NB4 (cell line): ENCODE measurements around the gene RAB15.

Source experiments
- DNase-seq: peaks from one replicate; pipeline ENCODE4 v3.0.0; 2010; ENCODE audit warnings: low read depth
- H3K4me3 ChIP-seq: one replicate; pipeline ENCODE4 v1.5.1; 2011; ENCODE audit warnings: mild to moderate bottlenecking, low read depth, low read length, moderate library complexity
- MYC ChIP-seq: IDR thresholded peaks from 2 replicates; pipeline ENCODE4 v1.6.1; 2011; ENCODE audit warnings: low read depth, low read length
- POLR2A ChIP-seq: IDR thresholded peaks from 2 replicates; pipeline ENCODE4 v1.6.1; 2011; ENCODE audit warnings: mild to moderate bottlenecking; ENCODE audit not compliant: insufficient read length; ENCODE audit errors: extremely low read depth
- TF ChIP-seq, protein P1 (sequence below): IDR thresholded peaks from one replicate; pipeline ENCODE4 v1.5.1; 2012; ENCODE audit warnings: low read depth, low read length
- TF ChIP-seq, protein P2 (sequence below): IDR thresholded peaks from 2 replicates; pipeline ENCODE4 v1.6.1; 2011; ENCODE audit warnings: low read depth, low read length

RAB15 gene

DNA sequence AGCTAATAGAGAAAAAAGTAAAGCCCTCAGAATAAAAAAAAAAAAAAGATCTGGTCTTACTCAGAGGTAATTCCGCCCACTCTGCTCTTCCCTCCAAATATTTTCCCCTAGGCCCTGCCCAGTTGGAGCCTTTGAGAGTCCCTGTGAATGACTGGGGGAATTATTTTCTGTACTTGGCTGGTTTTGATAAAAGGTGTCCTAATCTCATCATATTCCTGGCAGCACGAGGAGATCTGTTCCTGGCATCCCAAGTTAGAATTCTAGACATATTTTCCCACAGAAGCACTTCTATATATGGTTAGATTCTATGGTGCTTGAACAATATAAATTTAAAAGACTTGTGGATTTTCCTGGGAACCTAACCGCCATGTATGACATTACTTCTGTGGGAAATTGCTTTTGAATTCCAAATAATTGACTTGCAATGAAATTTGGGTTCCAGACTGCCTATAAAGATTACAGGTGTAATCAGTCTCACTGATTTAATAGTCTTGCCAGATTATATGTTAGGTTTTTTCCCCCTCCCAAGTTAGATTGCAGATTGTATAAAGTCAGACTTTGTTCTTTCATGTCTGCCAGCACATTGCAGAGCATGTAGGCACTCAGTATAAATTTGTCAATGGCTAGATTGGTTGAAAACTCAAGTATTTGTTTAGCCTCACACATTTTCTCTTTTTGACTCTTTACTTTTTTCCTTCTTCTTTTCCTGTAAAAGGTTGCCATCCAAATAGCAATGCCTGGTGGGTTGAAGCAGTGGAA lies 41.9 kb downstream of the RAB15 start:
- TF ChIP-seq POLR2A (no peak), MYC (no peak)
- TF ChIP-seq, protein P1, sequence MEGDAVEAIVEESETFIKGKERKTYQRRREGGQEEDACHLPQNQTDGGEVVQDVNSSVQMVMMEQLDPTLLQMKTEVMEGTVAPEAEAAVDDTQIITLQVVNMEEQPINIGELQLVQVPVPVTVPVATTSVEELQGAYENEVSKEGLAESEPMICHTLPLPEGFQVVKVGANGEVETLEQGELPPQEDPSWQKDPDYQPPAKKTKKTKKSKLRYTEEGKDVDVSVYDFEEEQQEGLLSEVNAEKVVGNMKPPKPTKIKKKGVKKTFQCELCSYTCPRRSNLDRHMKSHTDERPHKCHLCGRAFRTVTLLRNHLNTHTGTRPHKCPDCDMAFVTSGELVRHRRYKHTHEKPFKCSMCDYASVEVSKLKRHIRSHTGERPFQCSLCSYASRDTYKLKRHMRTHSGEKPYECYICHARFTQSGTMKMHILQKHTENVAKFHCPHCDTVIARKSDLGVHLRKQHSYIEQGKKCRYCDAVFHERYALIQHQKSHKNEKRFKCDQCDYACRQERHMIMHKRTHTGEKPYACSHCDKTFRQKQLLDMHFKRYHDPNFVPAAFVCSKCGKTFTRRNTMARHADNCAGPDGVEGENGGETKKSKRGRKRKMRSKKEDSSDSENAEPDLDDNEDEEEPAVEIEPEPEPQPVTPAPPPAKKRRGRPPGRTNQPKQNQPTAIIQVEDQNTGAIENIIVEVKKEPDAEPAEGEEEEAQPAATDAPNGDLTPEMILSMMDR, result no peak
- TF ChIP-seq, protein P2, sequence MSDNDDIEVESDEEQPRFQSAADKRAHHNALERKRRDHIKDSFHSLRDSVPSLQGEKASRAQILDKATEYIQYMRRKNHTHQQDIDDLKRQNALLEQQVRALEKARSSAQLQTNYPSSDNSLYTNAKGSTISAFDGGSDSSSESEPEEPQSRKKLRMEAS, result no peak
- H3K4me3 ChIP-seq, result no peak overlapping the region
- DNase-seq, result no peak

DNA sequence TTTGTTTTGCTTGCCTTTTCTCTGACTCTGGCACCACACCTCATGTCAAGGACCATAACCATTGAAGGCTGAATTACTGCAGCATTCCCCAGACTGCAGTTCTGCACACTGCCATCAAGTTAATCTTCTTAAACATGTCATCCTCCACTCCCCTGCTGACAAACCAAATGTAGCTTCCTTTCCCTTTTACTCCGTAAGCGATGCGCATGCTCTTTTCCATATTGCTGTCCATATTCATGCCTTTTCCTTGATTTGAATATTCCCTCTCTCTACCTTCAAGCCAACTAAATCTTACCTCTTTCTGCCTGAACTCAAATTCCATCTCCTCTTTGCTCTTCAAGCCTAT lies 43.1 kb downstream of the RAB15 start:
- H3K4me3 ChIP-seq, result no peak overlapping the region
- TF ChIP-seq, protein P2, result no peak
- no peak for TF ChIP-seq POLR2A
- no peak for DNase-seq

DNA sequence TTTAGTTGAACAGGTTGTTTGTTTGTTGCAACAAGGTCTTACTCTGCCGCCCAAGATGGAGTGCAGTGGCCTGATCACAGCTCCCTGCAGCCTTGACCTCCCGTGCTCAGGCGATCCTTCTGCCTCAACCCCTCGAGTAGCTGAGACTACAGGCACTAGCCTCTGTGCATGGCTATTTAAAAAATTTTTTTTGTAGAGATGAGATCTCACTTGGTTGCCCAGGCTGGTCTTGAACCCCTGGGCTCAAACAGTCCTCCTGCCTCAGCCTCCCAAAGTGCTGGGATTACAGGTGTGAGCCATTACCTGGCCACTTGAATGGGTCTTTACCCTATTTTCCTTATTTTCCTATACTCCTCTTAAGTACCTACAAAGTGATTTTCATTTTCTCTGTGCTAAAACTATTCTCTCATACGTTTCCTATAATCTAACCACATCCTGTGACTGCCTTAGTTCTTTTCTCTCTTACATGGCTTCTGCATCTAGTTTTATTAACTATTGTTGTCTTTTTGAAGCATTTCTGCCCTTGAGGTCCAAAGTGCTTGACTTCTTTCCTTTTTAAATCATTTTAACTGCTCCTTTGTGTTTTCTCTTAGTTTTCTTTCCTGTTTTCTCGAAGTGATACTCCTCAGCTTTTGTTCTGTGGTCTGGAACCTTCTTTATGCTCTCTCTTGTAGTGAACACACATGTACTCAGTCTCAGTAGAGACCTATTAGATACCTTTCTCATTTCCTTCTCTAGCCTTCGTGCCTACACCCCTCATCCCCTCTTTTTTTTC lies 43.7 kb downstream of the RAB15 start:
- no peak overlapping the region for H3K4me3 ChIP-seq
- no peak for DNase-seq
- TF ChIP-seq, protein P2, result no peak
- TF ChIP-seq POLR2A, result no peak
- TF ChIP-seq, protein P1, result no peak
- TF ChIP-seq MYC, result no peak

DNA sequence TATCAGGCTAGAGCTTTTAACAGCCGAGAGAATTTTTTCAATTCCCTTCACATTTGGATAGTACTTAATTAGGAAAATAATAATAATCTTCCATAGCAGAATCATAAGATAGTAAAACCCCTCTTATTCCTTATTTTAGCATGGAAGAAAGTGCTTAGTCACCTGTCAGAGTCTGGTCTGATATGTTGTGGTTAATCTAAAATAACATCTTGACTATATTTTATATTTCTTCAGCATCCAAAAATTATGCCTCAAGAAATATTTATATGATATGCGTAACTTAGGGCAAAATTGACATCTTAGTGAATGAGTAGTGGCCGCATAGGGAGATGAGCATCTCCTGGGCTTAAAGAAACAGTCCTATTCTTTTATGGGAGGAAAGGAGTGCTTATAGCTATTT lies 45.1 kb downstream of the RAB15 start:
- TF ChIP-seq, protein P1, result no peak
- TF ChIP-seq, protein P2, result no peak
- DNase-seq, result no peak

DNA sequence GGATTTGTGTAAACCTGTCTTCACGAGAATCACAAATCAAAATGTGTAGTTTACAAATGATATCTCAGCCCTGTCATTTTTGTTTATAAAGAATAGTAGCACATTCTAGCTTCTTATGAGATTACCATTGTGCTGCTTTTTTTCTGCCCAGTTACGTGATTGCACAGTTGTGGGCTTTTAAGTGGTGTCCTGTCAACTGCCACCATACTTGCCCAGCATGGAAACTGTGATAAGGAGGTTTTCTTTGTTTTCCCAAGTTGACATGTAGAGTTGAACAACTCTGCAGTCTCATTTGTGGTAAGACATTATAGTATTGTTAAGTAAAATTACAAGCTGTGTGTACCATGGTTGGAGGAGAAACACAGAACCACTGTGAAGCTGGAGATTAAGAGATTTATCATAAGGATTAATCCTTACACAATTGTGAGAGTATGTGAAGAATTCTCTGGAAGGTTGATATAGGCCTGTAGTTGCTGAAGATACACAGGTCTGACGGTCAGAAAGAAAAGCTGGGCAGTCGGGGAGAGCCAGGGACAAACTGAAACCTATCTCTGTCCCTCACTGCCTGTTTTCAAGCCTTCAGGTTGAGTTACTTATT lies 45.6 kb downstream of the RAB15 start:
- TF ChIP-seq MYC (no peak), POLR2A (no peak)
- TF ChIP-seq, protein P2, result no peak
- TF ChIP-seq, protein P1, result no peak
- H3K4me3 ChIP-seq, result no peak overlapping the region
- DNase-seq, result no peak

More for the DNA sequence above, 45.1 kb downstream of the RAB15 start:
- no peak overlapping the region for H3K4me3 ChIP-seq

DNA sequence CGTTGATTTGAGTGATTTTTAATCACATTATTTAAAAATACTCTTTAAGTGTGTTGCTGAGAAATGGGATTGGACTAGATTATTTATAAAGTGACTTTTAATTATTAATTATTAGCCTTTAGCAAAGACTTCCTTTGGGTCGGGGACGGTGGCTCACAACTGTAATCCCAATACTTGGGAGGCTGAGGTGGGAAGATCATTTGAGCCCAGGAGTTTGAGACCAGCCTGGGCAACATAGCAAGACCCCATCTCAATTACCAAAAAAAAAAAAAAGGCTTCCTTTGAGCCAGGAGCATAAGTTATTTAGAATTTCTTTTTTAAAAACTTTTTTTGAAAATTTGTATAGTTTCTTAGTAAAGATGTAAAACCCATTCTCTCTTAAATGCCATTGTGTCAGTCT lies 49.1 kb downstream of the RAB15 start:
- no peak overlapping the region for H3K4me3 ChIP-seq
- TF ChIP-seq, protein P2, result no peak
- TF ChIP-seq MYC (no peak), POLR2A (no peak)
- TF ChIP-seq, protein P1, result no peak
- no peak for DNase-seq
